H1 (cell line): ENCODE measurements around the gene TEX264. TPM values are rescaled to one million over a fixed set of nuclear protein-coding genes. Genes with fewer than 3 reads are reported as not detected.

Experiments used
- CTCF ChIA-PET: fragments of 300-600 bp; sonication (Branson Sonifier 250); formaldehyde crosslinking; loops from one replicate; lab custom pipeline; 2021; ENCODE audit not compliant: partially characterized antibody; lab: Charles Lee
- POLR2A ChIA-PET: fragments of 300-600 bp; sonication (Branson Sonifier 250); formaldehyde crosslinking; loops from one replicate; lab custom pipeline; 2021; ENCODE audit warnings: inconsistent platforms; ENCODE audit not compliant: partially characterized antibody; lab: Charles Lee
- DNase-seq, 2 experiments: peaks; one replicate each; pipeline versions ENCODE4 v3.0.0 to v3.0.0-alpha.2; 2010 to 2022; ENCODE audit warnings: low spot score in 2 of 2, low read depth in 1 of 2, mixed read lengths in 1 of 2
- FAIRE-seq: peaks from 2 replicates; lab custom pipeline; 2011; peaks lifted over from hg19 to GRCh38; lab: Jason Lieb, UNC
- H2AFZ ChIP-seq: 2 replicates; pipeline ENCODE4 v1.8.1; 2012; ENCODE audit warnings: low read length, inconsistent platforms
- H2AK5ac ChIP-seq: 2 replicates; pipeline ENCODE4 v1.6.1; 2013; ENCODE audit warnings: low read depth, low read length
- H2BK120ac ChIP-seq: replicated peaks from 2 replicates; pipeline ENCODE3; 2013; ENCODE audit warnings: low read depth, low read length, inconsistent platforms
- H2BK12ac ChIP-seq: 2 replicates; pipeline ENCODE4 v1.6.1; 2013; ENCODE audit warnings: low read depth, low read length
- H2BK15ac ChIP-seq: 2 replicates; pipeline ENCODE4 v1.6.1; 2013; ENCODE audit warnings: low read length
- H2BK20ac ChIP-seq: 2 replicates; pipeline ENCODE4 v1.6.1; 2013; ENCODE audit warnings: low read length
- H2BK5ac ChIP-seq: 2 replicates; pipeline ENCODE4 v1.6.1; 2013; ENCODE audit warnings: low read depth, low read length
- H3K14ac ChIP-seq: 2 replicates; pipeline ENCODE4 v1.6.1; 2013; ENCODE audit warnings: inconsistent platforms; ENCODE audit not compliant: insufficient read length
- H3K18ac ChIP-seq: 2 replicates; pipeline ENCODE4 v1.6.1; 2013; ENCODE audit warnings: low read length; ENCODE audit errors: extremely low read depth
- H3K23ac ChIP-seq: 2 replicates; pipeline ENCODE4 v1.6.1; 2013; ENCODE audit warnings: inconsistent platforms; ENCODE audit not compliant: insufficient read length
- H3K23me2 ChIP-seq: 2 replicates; pipeline ENCODE4 v1.6.1; 2013; ENCODE audit warnings: low read depth, low read length
- H3K27ac ChIP-seq: 2 replicates; pipeline ENCODE4 v1.6.1; 2011; ENCODE audit warnings: low read depth, low read length, inconsistent platforms
- H3K27me3 ChIP-seq, 4 experiments: replicated peaks in 1 of 4; 1 replicate in 1 of 4; 2 replicates in 3 of 4; pipeline versions ENCODE4 v1.6.1 to v1.8.1; 2011 to 2013; ENCODE audit warnings: low read length in 3 of 4, mild to moderate bottlenecking in 3 of 4, inconsistent platforms in 2 of 4, mixed read lengths in 2 of 4, moderate library complexity in 1 of 4; ENCODE audit not compliant: control insufficient read depth in 3 of 4, insufficient read depth in 3 of 4; ENCODE audit errors: extremely low read depth in 1 of 4
- H3K36me3 ChIP-seq, 4 experiments: 2 replicates each; pipeline versions ENCODE4 v1.6.1 to v1.8.1; 2011 to 2013; ENCODE audit warnings: mild to moderate bottlenecking in 4 of 4, low read length in 3 of 4, moderate library complexity in 2 of 4, control low read depth in 1 of 4, inconsistent platforms in 1 of 4; ENCODE audit not compliant: insufficient read depth in 4 of 4, control insufficient read depth in 2 of 4
- H3K4ac ChIP-seq: replicated peaks from 2 replicates; pipeline ENCODE3; 2013; ENCODE audit warnings: low read length, low read depth, mixed read lengths, inconsistent platforms; ENCODE audit not compliant: insufficient read length
- H3K4me1 ChIP-seq, 4 experiments: replicated peaks in 1 of 4; 1 replicate in 1 of 4; 2 replicates in 3 of 4; pipeline versions ENCODE4 v1.6.1 to v1.8.1; 2011 to 2013; ENCODE audit warnings: low read length in 3 of 4, inconsistent platforms in 2 of 4, mixed read lengths in 1 of 4; ENCODE audit not compliant: insufficient read depth in 4 of 4, control insufficient read depth in 3 of 4
- H3K4me2 ChIP-seq, 2 experiments: 2 replicates each; pipeline versions ENCODE4 v1.6.1 to v1.8.1; 2011 to 2013; ENCODE audit warnings: low read depth in 2 of 2, low read length in 2 of 2, control low read depth in 1 of 2, inconsistent platforms in 1 of 2, mild to moderate bottlenecking in 1 of 2; ENCODE audit not compliant: insufficient read depth in 1 of 2
- H3K4me3 ChIP-seq, 4 experiments: fragments of 200-600, 300-600 bp in 1 of 4; sonication (generic), shearing (Covaris generic), sonication (Bioruptor Twin) in 1 of 4; 2 replicates each; pipeline versions ENCODE4 v1.5.1 to v1.8.1; 2011 to 2016; ENCODE audit warnings: low read length in 4 of 4, low read depth in 3 of 4, control low read depth in 2 of 4, inconsistent platforms in 2 of 4, mild to moderate bottlenecking in 2 of 4, mixed read lengths in 1 of 4, moderate library complexity in 1 of 4; ENCODE audit not compliant: insufficient read depth in 2 of 4; ENCODE audit errors: extremely low read depth in 1 of 4
- H3K56ac ChIP-seq: replicated peaks from 2 replicates; pipeline ENCODE3; 2013; ENCODE audit warnings: low read depth, mild to moderate bottlenecking, mixed read lengths, low read length, inconsistent platforms; ENCODE audit not compliant: insufficient read length
- H3K79me1 ChIP-seq: 2 replicates; pipeline ENCODE4 v1.6.1; 2013; ENCODE audit warnings: low read depth, low read length, control low read depth
- H3K79me2 ChIP-seq, 2 experiments: 2 replicates each; pipeline versions ENCODE4 v1.6.1 to v1.8.1; 2012 to 2013; ENCODE audit warnings: low read length in 2 of 2, mild to moderate bottlenecking in 2 of 2, inconsistent platforms in 1 of 2; ENCODE audit not compliant: insufficient read depth in 2 of 2, control insufficient read depth in 1 of 2
- H3K9ac ChIP-seq, 4 experiments: replicated peaks in 1 of 4; 1 replicate in 1 of 4; 2 replicates in 3 of 4; pipeline versions ENCODE4 v1.6.1 to v1.8.1; 2011 to 2013; ENCODE audit warnings: low read depth in 3 of 4, low read length in 3 of 4, control low read depth in 2 of 4, mild to moderate bottlenecking in 2 of 4, moderate library complexity in 2 of 4, inconsistent platforms in 1 of 4; ENCODE audit errors: extremely low read depth in 1 of 4
- H3K9me3 ChIP-seq, 2 experiments: 2 replicates each; pipeline versions ENCODE4 v1.6.1 to v1.8.1; 2012 to 2013; ENCODE audit warnings: mild to moderate bottlenecking in 2 of 2, moderate library complexity in 2 of 2, control low read depth in 1 of 2, inconsistent platforms in 1 of 2, low read depth in 1 of 2, low read length in 1 of 2, mixed read lengths in 1 of 2; ENCODE audit not compliant: insufficient read depth in 2 of 2
- H4K20me1 ChIP-seq, 2 experiments: replicated peaks in 1 of 2; 2 replicates each; pipeline versions ENCODE3 to v1.8.1; 2011 to 2013; ENCODE audit warnings: inconsistent platforms in 2 of 2, low read length in 2 of 2, mild to moderate bottlenecking in 1 of 2; ENCODE audit not compliant: insufficient read depth in 2 of 2, control insufficient read depth in 1 of 2
- H4K5ac ChIP-seq: 2 replicates; pipeline ENCODE4 v1.6.1; 2013; ENCODE audit warnings: low read length, low read depth, mixed read lengths, inconsistent platforms; ENCODE audit not compliant: insufficient read length
- H4K8ac ChIP-seq: 2 replicates; pipeline ENCODE4 v1.8.0; 2013; ENCODE audit warnings: mild to moderate bottlenecking, moderate library complexity, low read length, inconsistent platforms; ENCODE audit not compliant: insufficient read depth; ENCODE audit errors: extremely low read depth
- H4K91ac ChIP-seq: replicated peaks from 2 replicates; pipeline ENCODE3; 2013; ENCODE audit warnings: low read length, mixed read lengths, inconsistent platforms; ENCODE audit not compliant: insufficient read length
- CHD1 ChIP-seq: IDR thresholded peaks from 2 replicates; pipeline ENCODE4 v1.6.1; 2012; ENCODE audit warnings: low read depth, low read length, improper control_type of control experiment
- HDAC6 ChIP-seq: IDR thresholded peaks from one replicate; pipeline ENCODE4 v1.7.1; 2012; ENCODE audit warnings: low read depth, mild to moderate bottlenecking, inconsistent platforms, low read length, moderate library complexity
- MAFK ChIP-seq: IDR thresholded peaks from 2 replicates; pipeline ENCODE4 v1.6.1; 2012; ENCODE audit warnings: low read depth, mild to moderate bottlenecking, improper control_type of control experiment, low read length
- RFX5 ChIP-seq: IDR thresholded peaks from 2 replicates; pipeline ENCODE4 v1.6.1; 2011; ENCODE audit warnings: low read depth, low read length, improper control_type of control experiment, borderline replicate concordance
- RNF2 ChIP-seq: fragments of 200-900, 300-1000 bp; sonication (generic); IDR thresholded peaks from 2 replicates; pipeline ENCODE4 v1.7.1; 2016; ENCODE audit warnings: borderline replicate concordance, low read depth, mild to moderate bottlenecking, antibody characterized with exemption, low read length; ENCODE audit not compliant: poor library complexity, severe bottlenecking; ENCODE audit errors: missing control alignments
- RXRA ChIP-seq: IDR thresholded peaks from 2 replicates; pipeline ENCODE4 v1.6.1; 2011; ENCODE audit warnings: low read depth, mild to moderate bottlenecking, low read length, moderate library complexity; ENCODE audit not compliant: insufficient read depth
- SIRT6 ChIP-seq: IDR thresholded peaks from one replicate; pipeline ENCODE4 v1.7.1; 2012; ENCODE audit warnings: low read length, inconsistent platforms
- SP2 ChIP-seq: IDR thresholded peaks from 2 replicates; pipeline ENCODE4 v1.6.1; 2012; ENCODE audit warnings: mild to moderate bottlenecking, low read length, inconsistent platforms
- SUZ12 ChIP-seq: fragments of 200-600 bp; sonication (generic); IDR thresholded peaks from 2 replicates; pipeline ENCODE4 v1.6.1; 2012; ENCODE audit warnings: mild to moderate bottlenecking, inconsistent platforms, low read length, moderate library complexity, mixed read lengths
- TBP ChIP-seq: IDR thresholded peaks from 2 replicates; pipeline ENCODE4 v1.6.1; 2011; ENCODE audit warnings: low read depth, low read length, improper control_type of control experiment
- TCF12 ChIP-seq: IDR thresholded peaks from 2 replicates; pipeline ENCODE4 v1.6.1; 2011; ENCODE audit warnings: low read depth, mild to moderate bottlenecking, low read length
- WGBS, 2 experiments: shearing (Covaris generic) in 1 of 2; methylation state at CpG; one replicate each; pipeline versions ENCODE4 v1.1.6 to v1.1.7; 2013 to 2015; ENCODE audit warnings: low lambda C conversion rate in 2 of 2, mixed read lengths in 2 of 2, inconsistent platforms in 1 of 2, low coverage in 1 of 2, missing lambda C conversion rate in 1 of 2; ENCODE audit not compliant: insufficient replicate concordance in 2 of 2, insufficient coverage in 1 of 2, insufficient read length in 1 of 2; ENCODE audit errors: extremely low coverage in 1 of 2, missing lambda C conversion rate in 1 of 2; 5-methylcytosine and 5-hydroxymethylcytosine counted together
- polyA plus RNA-seq, 7 experiments: library from polyadenylated mRNA; depleted of rRNA in 3 of 7; stranded (reverse) in 5 of 7; unstranded in 2 of 7; fragments of >200 nt in 5 of 7; fragments of 200-250 nt in 2 of 7; gene quantifications; 1 replicate in 5 of 7; 2 replicates in 1 of 7; 4 replicates in 1 of 7; pipeline versions ENCODE4 v1.2.1 to v1.2.3, GENCODE V29; 2011 to 2013; ENCODE audit warnings: missing spikeins in 2 of 7, mixed read lengths in 2 of 7
- total RNA-seq: library from RNA; stranded (reverse); fragmentation: NEBNext Ultra II Directional; extraction: Animal tissue kit (Norgen Biotek cat#: 25700); gene quantifications from 2 replicates; pipeline ENCODE4 v1.2.1, GENCODE V29; 2021
- TF ChIP-seq, protein P1 (sequence below), 3 experiments: IDR thresholded peaks; 1 replicate in 2 of 3; 2 replicates in 1 of 3; pipeline versions ENCODE4 v1.5.1 to v1.6.1; 2011; ENCODE audit warnings: low read length in 3 of 3, mild to moderate bottlenecking in 3 of 3, inconsistent platforms in 2 of 3, low read depth in 1 of 3, moderate library complexity in 1 of 3; ENCODE audit not compliant: insufficient read depth in 1 of 3; ENCODE audit errors: control extremely low read depth in 1 of 3

TEX264 gene
- total and polyA plus RNA-seq, 2 of the 8 experiments (the other 6 are each of a cell fraction or from before 2014, with no cell fraction given): 11.2 to 35.6 TPM

DNA sequence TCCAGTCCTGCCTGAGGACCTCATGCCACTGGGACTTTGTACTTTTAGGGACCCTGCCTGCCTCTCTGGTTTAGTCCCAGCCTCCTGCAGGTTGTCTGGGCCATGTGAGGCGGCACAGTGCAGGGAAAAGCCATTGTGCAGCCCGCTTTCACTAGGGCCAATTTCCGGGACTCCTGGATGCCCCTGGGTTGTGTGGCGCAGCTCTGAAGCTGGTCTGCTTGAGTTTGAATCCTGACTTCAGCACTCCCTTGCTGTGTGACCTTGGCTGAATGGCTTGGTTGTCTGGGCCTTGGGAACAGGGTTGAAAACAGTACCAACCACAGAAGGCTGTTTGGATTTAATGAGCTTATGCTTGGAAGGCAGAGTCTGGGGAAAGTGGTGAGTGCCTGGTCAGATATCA, 8.3 kb downstream of the TEX264 start:
- POLR2A ChIA-PET: no interaction called here
- no peaks in the 10 kb centered on the region for H3K23me2 ChIP-seq
- DNase-seq (no peak), FAIRE-seq (no peak)
- no peaks in the 10 kb centered on the region for H3K27me3 ChIP-seq
- H3K9me3 ChIP-seq: no peaks in the 10 kb centered on the region
- H2BK20ac ChIP-seq: no peak overlapping the region
- H3K23ac ChIP-seq: no peak overlapping the region
- H3K79me1 ChIP-seq: peaks cover 3% of the 10 kb centered on the region
- H4K20me1 ChIP-seq: no peaks in the 10 kb centered on the region
- H3K4me3 ChIP-seq: no peak overlapping the region
- no peak overlapping the region for H3K4ac ChIP-seq
- H3K56ac ChIP-seq: no peak overlapping the region
- H3K4me1 ChIP-seq: peaks cover 0 to 9% (median 3%) of the 10 kb centered on the region in 4 experiments; a peak in 4 of 7 replicates
- no peak overlapping the region for H3K9ac ChIP-seq
- no peaks in the 10 kb centered on the region for H3K79me2 ChIP-seq
- H3K18ac ChIP-seq: no peak overlapping the region
- H4K8ac ChIP-seq: no peak overlapping the region
- no peak overlapping the region for H2BK5ac ChIP-seq
- CTCF ChIA-PET: interaction anchor here (0.5 to 6.4 kb wide), 8 partner anchors 11 to 216 kb away, joined by 3 to 123 read pairs (median 20); partner anchors contain the start of genes DCAF1 and TEX264
- H3K4me2 ChIP-seq: no peak overlapping the region
- H2AFZ ChIP-seq: no peak overlapping the region
- H2AK5ac ChIP-seq: no peak overlapping the region
- no peak overlapping the region for H4K5ac ChIP-seq
- 88% methylated on average over 4 of the region's 4 CpGs; no CpG with 5 or more reads in 1 of the 2 experiments for WGBS, 2 experiments
- no peak overlapping the region for H4K91ac ChIP-seq
- H3K27ac ChIP-seq: no peak overlapping the region
- no peaks in the 10 kb centered on the region for H3K36me3 ChIP-seq
- H2BK120ac ChIP-seq: no peak overlapping the region
- no peak overlapping the region for H2BK15ac ChIP-seq
- 0 out of 2 replicates have a peak overlapping the region, but pooled peaks have one; percentile 9 for H2BK12ac ChIP-seq
- no peak overlapping the region for H3K14ac ChIP-seq
- TF ChIP-seq RXRA (no peak), RFX5 (no peak), SIRT6 (no peak), SUZ12 (no peak), MAFK (no peak), TBP (no peak), SP2 (no peak), HDAC6 (no peak), CHD1 (no peak), TCF12 (no peak), RNF2 (no peak)
- TF ChIP-seq, protein P1, sequence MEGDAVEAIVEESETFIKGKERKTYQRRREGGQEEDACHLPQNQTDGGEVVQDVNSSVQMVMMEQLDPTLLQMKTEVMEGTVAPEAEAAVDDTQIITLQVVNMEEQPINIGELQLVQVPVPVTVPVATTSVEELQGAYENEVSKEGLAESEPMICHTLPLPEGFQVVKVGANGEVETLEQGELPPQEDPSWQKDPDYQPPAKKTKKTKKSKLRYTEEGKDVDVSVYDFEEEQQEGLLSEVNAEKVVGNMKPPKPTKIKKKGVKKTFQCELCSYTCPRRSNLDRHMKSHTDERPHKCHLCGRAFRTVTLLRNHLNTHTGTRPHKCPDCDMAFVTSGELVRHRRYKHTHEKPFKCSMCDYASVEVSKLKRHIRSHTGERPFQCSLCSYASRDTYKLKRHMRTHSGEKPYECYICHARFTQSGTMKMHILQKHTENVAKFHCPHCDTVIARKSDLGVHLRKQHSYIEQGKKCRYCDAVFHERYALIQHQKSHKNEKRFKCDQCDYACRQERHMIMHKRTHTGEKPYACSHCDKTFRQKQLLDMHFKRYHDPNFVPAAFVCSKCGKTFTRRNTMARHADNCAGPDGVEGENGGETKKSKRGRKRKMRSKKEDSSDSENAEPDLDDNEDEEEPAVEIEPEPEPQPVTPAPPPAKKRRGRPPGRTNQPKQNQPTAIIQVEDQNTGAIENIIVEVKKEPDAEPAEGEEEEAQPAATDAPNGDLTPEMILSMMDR (IDR thresholded peaks at IDR 0.05; ENCODE audit: control extremely low read depth in 1 of 3, insufficient read depth in 1 of 3, low read depth in 1 of 3, low read length in 3 of 3): no peak
